GM21529 (cell line): ENCODE results near the gene MND1.

ENCODE experiments used
- ATAC-seq: cut with Tn5 transposase; IDR thresholded peaks from one replicate; pipeline ENCODE4 v1.9.1; 2021; ENCODE audit not compliant: unreplicated experiment

The MND1 gene, protein sequence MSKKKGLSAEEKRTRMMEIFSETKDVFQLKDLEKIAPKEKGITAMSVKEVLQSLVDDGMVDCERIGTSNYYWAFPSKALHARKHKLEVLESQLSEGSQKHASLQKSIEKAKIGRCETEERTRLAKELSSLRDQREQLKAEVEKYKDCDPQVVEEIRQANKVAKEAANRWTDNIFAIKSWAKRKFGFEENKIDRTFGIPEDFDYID

GRCh38 chr4:153344131-153345011 lies at the start of gene MND1:
Gene MND1 (plus strand): TSS chr4:153344688. CDS start chr4:153344738, 50 bp downstream.
- ATAC-seq, result peak; percentile 73

DNA sequence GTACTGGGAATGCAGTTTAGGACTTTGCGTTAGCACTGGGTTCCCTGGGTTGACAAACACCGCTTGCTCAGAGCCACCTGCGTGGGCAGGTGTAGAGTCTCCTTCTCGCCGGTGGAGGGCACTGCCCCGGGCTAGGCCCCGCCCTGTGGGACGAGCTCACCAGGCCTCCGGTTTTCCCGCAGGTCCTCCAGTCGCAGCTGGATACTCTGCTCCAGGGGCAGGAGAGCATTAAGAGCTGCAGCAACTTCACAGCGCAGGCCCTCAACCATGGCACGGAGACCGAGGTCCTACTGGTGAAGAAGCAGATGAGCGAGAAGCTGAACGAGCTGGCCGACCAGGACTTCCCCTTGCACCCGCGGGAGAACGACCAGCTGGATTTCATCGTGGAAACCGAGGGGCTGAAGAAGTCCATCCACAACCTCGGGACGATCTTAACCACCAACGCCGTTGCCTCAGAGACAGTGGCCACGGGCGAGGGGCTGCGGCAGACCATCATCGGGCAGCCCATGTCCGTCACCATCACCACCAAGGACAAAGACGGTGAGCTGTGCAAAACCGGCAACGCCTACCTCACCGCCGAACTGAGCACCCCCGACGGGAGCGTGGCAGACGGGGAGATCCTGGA lies 49.2 kb upstream of the MND1 start:
- no peak for ATAC-seq

DNA sequence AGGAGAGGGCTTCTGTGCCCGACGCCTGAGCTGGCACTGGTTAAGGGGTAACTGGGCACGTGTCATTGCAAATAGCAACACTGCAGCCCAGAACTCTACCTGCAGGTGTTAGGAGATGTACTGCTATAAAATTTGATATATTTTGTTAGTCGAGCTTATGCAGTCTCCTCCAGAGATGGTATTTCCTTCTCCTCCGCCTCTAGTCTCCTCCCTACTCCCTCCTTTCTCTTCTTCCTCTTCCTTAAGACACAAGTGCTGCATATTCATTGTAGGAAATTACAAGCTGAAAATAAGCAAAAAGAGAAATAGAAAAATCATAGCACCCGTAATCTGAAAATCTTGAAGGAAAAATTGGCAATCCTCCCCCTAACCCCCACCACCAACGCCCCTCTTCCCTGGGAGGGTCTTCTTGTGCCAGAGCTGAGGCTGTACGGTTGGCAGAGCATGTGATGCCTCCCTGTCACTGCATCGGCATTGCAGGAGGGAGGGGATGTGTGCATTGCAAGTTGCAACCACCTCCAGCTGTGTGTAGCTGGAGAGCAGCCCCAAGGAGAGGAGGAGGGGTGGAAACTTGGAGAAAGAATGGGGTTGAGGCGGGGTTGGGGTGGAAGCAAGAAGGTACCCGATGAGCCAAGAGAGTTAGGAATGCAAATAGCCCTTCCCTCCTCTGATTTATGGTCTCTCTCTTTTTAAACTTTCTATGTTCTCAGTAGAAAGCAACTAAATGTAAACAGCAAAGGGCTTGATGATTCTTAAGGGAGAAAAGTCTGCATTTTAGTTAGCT lies 48.3 kb upstream of the MND1 start:
- no peak for ATAC-seq

- ATAC-seq, result no peak
These were observed 47.4 kb upstream of the MND1 start for GRCh38 chr4:153297116-153297515.

DNA sequence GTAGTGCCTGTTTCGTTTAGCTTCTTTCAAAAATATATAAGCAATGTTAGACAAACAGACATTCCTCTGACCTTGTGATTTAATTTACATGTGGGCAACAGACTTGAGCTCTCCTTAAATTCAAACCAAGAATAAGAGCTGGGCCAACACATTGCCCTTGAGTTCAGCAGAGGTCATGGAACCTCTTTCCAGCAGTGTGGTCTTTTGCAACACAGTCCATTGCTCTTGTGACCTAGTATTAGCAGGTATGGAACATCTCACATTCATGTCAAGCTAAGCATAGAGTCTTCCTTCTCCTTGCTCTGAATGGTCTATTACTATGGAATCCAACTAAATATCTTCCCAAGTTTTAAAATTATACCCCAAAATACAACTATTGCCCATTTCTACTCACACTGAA lies 33.7 kb upstream of the MND1 start:
- ATAC-seq, result no peak

DNA sequence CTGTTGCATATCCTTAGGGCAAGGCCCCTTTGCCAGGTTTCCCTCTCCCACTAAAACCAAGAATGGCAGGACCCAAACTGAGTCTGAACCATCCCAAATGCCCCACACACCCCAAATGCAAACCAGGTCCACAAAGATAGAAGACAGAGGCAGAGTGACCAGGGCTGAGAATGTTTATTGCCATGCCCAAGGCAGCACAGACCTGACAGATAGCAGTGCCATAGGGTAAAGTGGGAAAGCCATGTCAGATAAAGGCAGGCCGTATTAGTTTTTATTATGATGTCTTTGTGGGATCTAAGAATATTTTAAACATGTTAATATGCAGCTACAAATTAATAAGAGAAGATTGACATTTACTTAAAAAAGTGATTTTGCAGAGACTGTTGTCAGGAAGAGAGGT lies 29.6 kb upstream of the MND1 start:
- ATAC-seq, result no peak

GRCh38 chr4:153318696-153319320 lies 25.7 kb upstream of the MND1 start:
- ATAC-seq, result peak; percentile 70

- ATAC-seq, result no peak
These were observed 21.7 kb upstream of the MND1 start for GRCh38 chr4:153322791-153323190.

DNA sequence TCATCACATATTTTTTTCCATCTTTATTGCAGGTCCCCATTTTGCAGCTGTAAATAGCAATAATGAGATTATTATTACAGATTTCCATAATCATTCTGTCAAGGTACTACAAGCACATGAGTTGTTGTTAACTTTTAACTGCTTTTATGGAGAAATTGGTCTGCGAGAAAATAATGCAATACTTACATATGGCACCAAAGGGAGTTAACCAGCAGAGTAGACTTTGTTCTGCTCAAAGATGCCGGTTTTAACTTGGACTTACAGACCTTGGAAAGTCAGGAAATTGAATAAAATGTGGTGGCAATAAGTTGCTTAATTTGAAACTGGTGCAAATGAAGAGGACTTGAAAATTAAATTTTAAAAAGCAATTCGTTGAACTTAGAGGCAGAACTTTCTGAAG lies 20.4 kb upstream of the MND1 start:
- ATAC-seq, result no peak

DNA sequence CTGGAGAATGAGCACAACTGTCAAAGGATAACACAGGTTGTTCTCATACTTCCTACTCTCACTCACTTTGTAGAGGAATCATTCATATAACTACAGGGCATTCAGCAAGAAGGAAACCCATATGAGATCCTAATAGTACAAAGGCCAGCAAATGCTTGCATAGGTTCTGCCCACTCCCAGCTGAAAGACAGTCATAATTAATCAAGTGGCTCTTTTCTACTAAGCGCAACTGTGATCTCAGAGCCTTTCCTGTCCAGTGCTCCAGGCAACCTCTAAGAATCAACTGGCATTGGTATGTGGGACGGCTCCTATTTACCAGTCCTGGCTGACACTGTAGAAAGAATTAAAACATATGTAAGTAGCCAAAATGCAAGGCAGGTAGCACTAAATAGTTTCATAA lies 18.9 kb upstream of the MND1 start:
- no peak for ATAC-seq

DNA sequence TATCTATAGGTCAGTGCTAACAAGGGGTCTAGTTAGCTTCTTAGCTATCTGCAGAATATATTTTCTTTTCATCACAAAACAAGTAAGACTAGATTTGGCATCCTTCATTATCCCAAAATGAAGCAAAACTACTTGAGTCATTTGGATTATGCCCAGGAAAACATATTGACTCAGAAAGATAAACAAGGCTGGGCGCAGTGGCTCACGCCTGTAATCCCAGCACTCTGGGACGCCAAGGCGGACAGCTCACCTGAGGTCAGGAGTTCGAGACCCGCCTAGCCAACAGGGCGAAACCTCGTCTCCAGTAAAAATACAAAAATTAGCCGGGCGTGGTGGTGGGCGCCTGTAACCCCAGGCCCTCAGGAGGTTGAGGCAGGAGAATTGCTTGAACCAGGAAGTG lies 18.0 kb upstream of the MND1 start:
- ATAC-seq, result no peak

- ATAC-seq, result peak; percentile 65
These were observed 17.2 kb upstream of the MND1 start for GRCh38 chr4:153327247-153327646.

GRCh38 chr4:153332936-153333335 lies 11.6 kb upstream of the MND1 start:
- no peak for ATAC-seq

DNA sequence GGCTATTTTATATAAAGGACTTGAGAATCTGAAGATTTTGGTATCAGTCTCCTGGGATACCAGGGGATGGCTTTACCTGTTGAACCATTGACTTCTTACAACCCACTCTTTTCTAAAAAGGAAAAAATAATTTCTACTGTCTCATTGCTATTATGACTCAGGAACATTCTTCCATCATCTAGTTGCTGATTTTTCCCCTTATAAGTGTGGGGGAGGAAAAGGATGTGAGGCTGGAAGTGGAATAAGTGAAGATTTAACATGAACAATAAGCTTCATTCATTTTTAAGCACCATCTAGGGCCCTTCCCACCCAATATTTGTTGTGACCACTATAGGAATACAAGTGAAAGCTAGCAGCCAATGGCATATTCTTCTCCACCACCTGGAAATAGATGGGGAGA lies 10.6 kb upstream of the MND1 start:
- no peak for ATAC-seq

DNA sequence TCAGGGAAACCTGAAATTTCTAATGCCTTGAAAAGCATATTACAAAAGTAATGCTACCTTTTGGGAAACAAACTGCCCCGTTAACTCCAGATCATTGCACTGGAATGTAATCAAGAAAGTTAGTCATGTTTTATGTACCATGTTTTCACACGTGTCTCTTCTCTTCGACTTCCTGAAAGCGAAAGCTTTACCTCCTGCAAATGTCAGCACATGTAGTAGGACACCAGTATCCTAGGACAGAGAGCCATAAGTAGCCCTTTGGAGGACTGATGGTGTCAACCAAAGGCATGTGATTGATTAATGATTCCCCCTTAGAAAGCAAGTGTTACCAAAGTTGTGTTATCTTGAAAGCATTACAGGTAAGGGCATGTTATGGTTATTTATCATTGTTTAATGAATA lies 8.8 kb upstream of the MND1 start:
- no peak for ATAC-seq

DNA sequence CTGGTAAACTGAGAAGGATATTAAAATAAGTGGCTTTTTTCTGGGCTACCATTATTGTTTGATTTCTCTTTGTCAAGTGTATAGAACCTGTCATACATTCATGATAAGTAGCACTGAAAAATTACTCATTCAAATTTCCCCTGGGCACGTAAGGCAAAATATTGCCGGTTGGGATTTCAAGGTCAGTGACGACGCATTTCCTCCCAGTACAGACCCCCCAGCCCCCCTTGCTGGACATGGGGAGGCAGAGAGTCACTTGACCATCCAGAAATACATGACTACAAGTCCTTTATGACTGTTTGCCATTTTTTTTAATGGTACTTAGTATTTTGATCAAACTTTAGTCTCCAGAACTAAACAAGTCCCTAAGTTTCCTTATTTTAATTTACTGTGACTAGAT lies 6.8 kb upstream of the MND1 start:
- no peak for ATAC-seq

DNA sequence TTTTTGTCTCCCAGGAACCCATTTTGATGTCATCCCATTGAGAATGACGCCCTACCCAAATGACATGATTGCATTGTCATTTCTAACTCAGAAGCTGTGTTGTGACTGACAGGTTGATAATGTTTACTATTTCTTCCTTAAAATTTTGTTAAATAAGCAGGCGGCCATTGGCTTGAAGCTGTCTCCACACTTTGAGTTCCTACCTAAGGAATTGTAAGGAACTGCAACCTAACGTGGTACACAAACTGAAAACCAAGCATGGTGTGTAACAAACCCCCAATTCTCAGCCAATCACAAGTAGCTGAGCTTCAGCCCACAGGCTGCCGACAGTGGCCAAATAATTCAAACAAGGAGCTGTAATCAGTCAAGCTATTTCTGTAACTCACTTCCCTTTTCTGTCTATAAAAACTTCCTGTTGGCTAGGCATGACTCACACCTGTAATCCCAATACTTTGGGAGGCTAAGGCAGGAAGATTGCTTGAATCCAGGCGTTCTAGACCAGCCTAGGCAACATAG lies 2.9 kb upstream of the MND1 start:
- peak; percentile 21 for ATAC-seq

DNA sequence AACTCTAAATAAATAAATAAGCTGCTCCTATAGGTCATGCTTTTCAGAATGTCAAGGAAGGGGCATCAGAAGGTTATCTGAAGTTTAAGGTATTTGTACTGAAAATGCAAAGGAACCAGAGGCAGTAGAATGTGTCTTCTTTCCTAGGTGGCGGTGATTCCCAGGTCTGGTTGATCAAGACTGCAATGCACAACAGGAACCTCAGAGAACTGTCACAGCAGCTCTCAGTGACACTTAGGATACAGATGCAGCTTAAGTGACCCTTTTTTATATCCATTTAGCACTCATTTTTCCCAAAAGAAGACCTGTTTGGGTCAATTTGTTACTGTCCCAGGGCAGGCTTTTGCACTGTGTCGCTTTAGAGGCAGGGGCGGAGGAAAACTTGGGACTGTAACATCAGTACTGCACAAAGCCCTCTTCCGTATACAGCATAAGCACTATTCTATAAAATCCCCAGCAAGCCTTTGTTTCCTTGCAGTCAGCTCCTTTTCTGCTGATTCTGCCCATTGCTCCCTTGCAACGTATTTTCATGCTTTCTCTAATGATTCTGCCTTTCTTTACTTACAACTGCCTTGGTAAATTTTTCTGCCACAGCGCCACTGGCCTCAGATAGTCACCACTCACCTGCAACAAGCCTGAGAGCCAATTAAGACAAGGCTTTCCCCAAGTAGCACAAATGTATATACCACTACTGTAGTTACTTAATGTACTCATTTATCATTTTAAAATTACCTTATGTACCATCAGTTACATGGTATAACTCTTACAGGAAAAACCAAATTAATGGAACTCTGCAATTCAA lies 1.5 kb upstream of the MND1 start:
- no peak for ATAC-seq

- peak; percentile 41 for ATAC-seq
These were observed 809 bp downstream of the MND1 start for GRCh38 chr4:153345012-153345981.
